ENCODE data around the gene ASTN2. TPM values are rescaled to one million over a fixed set of nuclear protein-coding genes. Genes with fewer than 3 reads are reported as not detected.

Gene ASTN2
- total RNA-seq, 1 donor from 2014 or later: 13.6 TPM

- Histone ChIP-seq H3K27me3 (ENCODE audit: insufficient read depth, low read length) (no peaks in the 10 kb centered on the region), H3K79me2 (ENCODE audit: insufficient read depth, low read length) (no peaks in the 10 kb centered on the region), H2AFZ (ENCODE audit: low read depth, low read length) (no peak overlapping the region), H3K4me1 (ENCODE audit: insufficient read depth, low read length) (no peaks in the 10 kb centered on the region), H3K4me3 (ENCODE audit: insufficient read depth, low read depth, low read length) (no peak overlapping the region), H4K20me1 (ENCODE audit: insufficient read depth, low read length) (no peaks in the 10 kb centered on the region), H3K27ac (ENCODE audit: low read depth, low read length) (no peak overlapping the region), H3K9ac (ENCODE audit: low read length) (no peak overlapping the region), H3K4me2 (ENCODE audit: low read length) (no peak overlapping the region), H3K36me3 (ENCODE audit: insufficient read depth, low read length) (no peaks in the 10 kb centered on the region), H3K9me3 (ENCODE audit: insufficient read depth, low read depth, low read length) (no peaks in the 10 kb centered on the region)
- no peak for TF ChIP-seq EZH2 (IDR thresholded peaks at IDR 0.05; ENCODE audit: insufficient read depth, low read length)
- TF ChIP-seq, protein P1, sequence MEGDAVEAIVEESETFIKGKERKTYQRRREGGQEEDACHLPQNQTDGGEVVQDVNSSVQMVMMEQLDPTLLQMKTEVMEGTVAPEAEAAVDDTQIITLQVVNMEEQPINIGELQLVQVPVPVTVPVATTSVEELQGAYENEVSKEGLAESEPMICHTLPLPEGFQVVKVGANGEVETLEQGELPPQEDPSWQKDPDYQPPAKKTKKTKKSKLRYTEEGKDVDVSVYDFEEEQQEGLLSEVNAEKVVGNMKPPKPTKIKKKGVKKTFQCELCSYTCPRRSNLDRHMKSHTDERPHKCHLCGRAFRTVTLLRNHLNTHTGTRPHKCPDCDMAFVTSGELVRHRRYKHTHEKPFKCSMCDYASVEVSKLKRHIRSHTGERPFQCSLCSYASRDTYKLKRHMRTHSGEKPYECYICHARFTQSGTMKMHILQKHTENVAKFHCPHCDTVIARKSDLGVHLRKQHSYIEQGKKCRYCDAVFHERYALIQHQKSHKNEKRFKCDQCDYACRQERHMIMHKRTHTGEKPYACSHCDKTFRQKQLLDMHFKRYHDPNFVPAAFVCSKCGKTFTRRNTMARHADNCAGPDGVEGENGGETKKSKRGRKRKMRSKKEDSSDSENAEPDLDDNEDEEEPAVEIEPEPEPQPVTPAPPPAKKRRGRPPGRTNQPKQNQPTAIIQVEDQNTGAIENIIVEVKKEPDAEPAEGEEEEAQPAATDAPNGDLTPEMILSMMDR (IDR thresholded peaks at IDR 0.05; ENCODE audit: insufficient read depth, low read depth, low read length): no peak
- DNase-seq (ENCODE audit: low read depth): no peak
- Mint-ChIP-seq H3K27ac (ENCODE audit: unreplicated experiment) (no peak overlapping the region), H3K27me3 (ENCODE audit: low read depth, unreplicated experiment) (no peaks in the 10 kb centered on the region), H3K4me3 (ENCODE audit: unreplicated experiment) (no peak overlapping the region), H3K9me3 (ENCODE audit: unreplicated experiment) (peaks cover 4% of the 10 kb centered on the region), H3K36me3 (ENCODE audit: low read depth, unreplicated experiment) (no peaks in the 10 kb centered on the region), H3K4me1 (ENCODE audit: low read depth, unreplicated experiment) (no peaks in the 10 kb centered on the region)
- no peak for FAIRE-seq
Observed at GRCh38 chr9:117018966-117019617, 395.8 kb downstream of the ASTN2 start.

DNA sequence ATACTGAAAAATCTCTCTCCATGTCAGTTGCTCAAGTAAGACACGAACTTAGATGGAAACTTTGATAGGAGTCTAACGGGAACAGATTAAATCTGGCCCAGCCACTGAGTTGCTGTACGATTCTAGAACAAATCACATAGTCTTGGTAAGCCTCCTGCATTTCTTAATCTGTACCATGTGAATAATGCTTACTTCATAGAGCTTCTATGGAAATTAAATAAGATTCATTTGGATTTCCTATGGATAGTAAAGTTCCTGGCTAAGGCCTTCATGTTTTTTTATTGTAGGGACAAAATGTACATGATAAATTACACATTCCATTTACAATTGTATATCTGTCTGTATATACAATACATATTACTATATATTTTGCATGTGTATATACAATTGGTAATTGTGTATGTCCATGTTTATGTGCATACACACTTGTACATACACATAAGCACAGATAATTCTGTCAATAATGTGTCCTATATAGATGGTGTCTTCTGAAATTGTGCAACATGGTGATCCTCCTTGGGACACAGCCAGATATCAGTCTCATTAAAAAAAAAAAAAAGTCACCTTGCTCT lies 397.4 kb downstream of the ASTN2 start:
- H3K9me3 ChIP-seq (ENCODE audit: insufficient read depth, low read depth, low read length): no peaks in the 10 kb centered on the region
- peaks cover 4% of the 10 kb centered on the region for H3K9me3 Mint-ChIP-seq (ENCODE audit: unreplicated experiment)
- no peaks in the 10 kb centered on the region for H3K27me3 ChIP-seq (ENCODE audit: insufficient read depth, low read length)
- H3K4me1 ChIP-seq (ENCODE audit: insufficient read depth, low read length): no peaks in the 10 kb centered on the region
- H3K36me3 Mint-ChIP-seq (ENCODE audit: low read depth, unreplicated experiment): no peaks in the 10 kb centered on the region
- H3K27ac ChIP-seq (ENCODE audit: low read depth, low read length): no peak overlapping the region
- DNase-seq (ENCODE audit: low read depth): no peak
- no peak overlapping the region for H2AFZ ChIP-seq (ENCODE audit: low read depth, low read length)
- no peaks in the 10 kb centered on the region for H4K20me1 ChIP-seq (ENCODE audit: insufficient read depth, low read length)
- H3K4me3 ChIP-seq (ENCODE audit: insufficient read depth, low read depth, low read length): no peak overlapping the region
- H3K4me3 Mint-ChIP-seq (ENCODE audit: unreplicated experiment): no peak overlapping the region
- H3K27me3 Mint-ChIP-seq (ENCODE audit: low read depth, unreplicated experiment): no peaks in the 10 kb centered on the region
- no peak for FAIRE-seq
- H3K27ac Mint-ChIP-seq (ENCODE audit: unreplicated experiment): no peak overlapping the region
- no peak for TF ChIP-seq EZH2 (IDR thresholded peaks at IDR 0.05; ENCODE audit: insufficient read depth, low read length)
- TF ChIP-seq, protein P1 (IDR thresholded peaks at IDR 0.05; ENCODE audit: insufficient read depth, low read depth, low read length): no peak
- no peaks in the 10 kb centered on the region for H3K36me3 ChIP-seq (ENCODE audit: insufficient read depth, low read length)
- no peak overlapping the region for H3K9ac ChIP-seq (ENCODE audit: low read length)
- H3K4me1 Mint-ChIP-seq (ENCODE audit: low read depth, unreplicated experiment): no peaks in the 10 kb centered on the region
- no peaks in the 10 kb centered on the region for H3K79me2 ChIP-seq (ENCODE audit: insufficient read depth, low read length)
- H3K4me2 ChIP-seq (ENCODE audit: low read length): no peak overlapping the region

DNA sequence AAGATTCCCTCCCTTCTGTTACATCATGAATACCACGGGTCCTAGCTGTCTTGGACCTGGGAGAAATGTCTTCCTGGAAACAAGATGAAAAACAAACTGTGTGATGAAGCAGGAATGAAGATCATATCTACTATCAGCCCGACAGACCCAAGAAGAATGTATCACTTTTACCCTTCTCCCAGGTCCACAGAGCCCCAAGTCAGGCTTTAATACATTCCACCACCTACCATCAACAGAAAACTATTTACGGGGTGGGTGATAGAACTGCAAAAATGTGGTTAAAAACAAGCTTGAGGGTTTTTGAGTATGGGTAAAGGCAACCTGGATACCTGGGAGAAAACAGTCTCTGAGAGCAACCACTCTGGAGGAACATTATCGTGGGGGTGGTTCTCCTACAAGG lies 400.8 kb downstream of the ASTN2 start:
- no peak overlapping the region for H2AFZ ChIP-seq (ENCODE audit: low read depth, low read length)
- H3K4me1 ChIP-seq (ENCODE audit: insufficient read depth, low read length): no peaks in the 10 kb centered on the region
- Mint-ChIP-seq H3K4me1 (ENCODE audit: low read depth, unreplicated experiment) (no peaks in the 10 kb centered on the region), H3K4me3 (ENCODE audit: unreplicated experiment) (no peak overlapping the region), H3K9me3 (ENCODE audit: unreplicated experiment) (peaks cover 4% of the 10 kb centered on the region), H3K27ac (ENCODE audit: unreplicated experiment) (no peak overlapping the region), H3K36me3 (ENCODE audit: low read depth, unreplicated experiment) (no peaks in the 10 kb centered on the region), H3K27me3 (ENCODE audit: low read depth, unreplicated experiment) (no peaks in the 10 kb centered on the region)
- no peaks in the 10 kb centered on the region for H3K27me3 ChIP-seq (ENCODE audit: insufficient read depth, low read length)
- H3K27ac ChIP-seq (ENCODE audit: low read depth, low read length): no peak overlapping the region
- FAIRE-seq (no peak), DNase-seq (ENCODE audit: low read depth) (no peak)
- TF ChIP-seq EZH2 (IDR thresholded peaks at IDR 0.05; ENCODE audit: insufficient read depth, low read length): no peak
- TF ChIP-seq, protein P1 (IDR thresholded peaks at IDR 0.05; ENCODE audit: insufficient read depth, low read depth, low read length): no peak
- H3K4me3 ChIP-seq (ENCODE audit: insufficient read depth, low read depth, low read length): no peak overlapping the region
- H3K9ac ChIP-seq (ENCODE audit: low read length): no peak overlapping the region
- H3K36me3 ChIP-seq (ENCODE audit: insufficient read depth, low read length): no peaks in the 10 kb centered on the region
- H3K4me2 ChIP-seq (ENCODE audit: low read length): no peak overlapping the region
- no peaks in the 10 kb centered on the region for H4K20me1 ChIP-seq (ENCODE audit: insufficient read depth, low read length)
- no peaks in the 10 kb centered on the region for H3K9me3 ChIP-seq (ENCODE audit: insufficient read depth, low read depth, low read length)
- H3K79me2 ChIP-seq (ENCODE audit: insufficient read depth, low read length): no peaks in the 10 kb centered on the region
